NCI-H2081 (cell line): Measurements from ENCODE around the gene PPP1R1B.

Source experiments
- DNase-seq, 2 experiments: peaks; one replicate each; lab custom pipeline; 2025; lab: John Stamatoyannopoulos, UW

PPP1R1B gene

GRCh38 chr17:39615434-39615833 is 11.3 kb upstream of the PPP1R1B start:
- no peak for DNase-seq

GRCh38 chr17:39617100-39617445 is 9.7 kb upstream of the PPP1R1B start:
- DNase-seq = no peak

- DNase-seq = peak; percentile 86 to 91
These were observed 9.1 kb upstream of the PPP1R1B start for GRCh38 chr17:39617446-39618245.

- DNase-seq = peak in 1 of 2 experiments; percentile 31
These were observed 8.4 kb upstream of the PPP1R1B start for GRCh38 chr17:39618246-39618913.

DNA sequence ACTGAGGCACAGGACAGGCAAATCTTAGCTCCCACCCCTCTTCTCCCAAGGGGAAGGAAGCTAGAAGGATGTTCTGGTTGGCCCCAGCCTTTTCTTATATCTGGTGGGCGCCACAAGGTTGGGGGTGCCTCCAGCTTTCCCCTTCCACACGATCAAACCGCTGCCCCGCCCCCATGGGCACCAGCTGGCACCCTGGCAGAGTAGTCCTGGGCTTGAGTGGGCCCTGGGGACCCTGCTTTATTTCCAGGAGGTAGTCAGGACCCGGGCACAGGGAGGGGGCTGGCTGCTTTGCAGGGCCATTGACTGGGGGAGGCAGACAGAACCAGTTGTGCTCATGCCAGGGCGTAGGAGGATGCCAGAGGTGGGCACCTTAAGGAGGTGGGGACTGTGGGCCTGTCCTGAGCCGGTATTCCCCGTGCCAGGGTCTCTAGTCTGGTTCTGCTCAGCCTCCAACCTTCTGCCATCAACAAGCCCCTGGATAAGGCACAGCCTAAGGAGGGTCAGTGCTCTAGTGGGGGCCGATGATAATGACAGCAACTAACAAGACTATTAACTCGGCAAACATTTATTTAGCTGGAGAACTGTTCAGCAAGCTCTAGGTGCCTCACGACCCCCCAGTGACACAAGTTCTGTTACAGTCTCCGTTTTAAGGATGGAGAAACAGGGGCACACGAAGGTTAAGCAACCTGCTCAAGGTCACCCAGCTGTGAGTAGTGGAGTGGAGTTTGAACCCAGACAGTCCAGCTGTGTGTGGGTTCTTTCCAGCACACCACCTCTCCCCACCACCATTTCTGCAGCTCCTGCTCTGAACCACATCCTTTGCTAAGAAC is 7.6 kb upstream of the PPP1R1B start:
- DNase-seq = peak in 1 of 2 experiments; percentile 25

- DNase-seq = no peak
These were observed 7.0 kb upstream of the PPP1R1B start for GRCh38 chr17:39619786-39620101.

- peak; percentile 84 to 88 for DNase-seq
These were observed 5.0 kb upstream of the PPP1R1B start for GRCh38 chr17:39621523-39622379.

- peak in 1 of 2 experiments; percentile 41 for DNase-seq
These were observed 4.3 kb upstream of the PPP1R1B start for GRCh38 chr17:39622380-39623006.

- peak; percentile 80 to 85 for DNase-seq
These were observed 3.3 kb upstream of the PPP1R1B start for GRCh38 chr17:39623356-39623950.

DNA sequence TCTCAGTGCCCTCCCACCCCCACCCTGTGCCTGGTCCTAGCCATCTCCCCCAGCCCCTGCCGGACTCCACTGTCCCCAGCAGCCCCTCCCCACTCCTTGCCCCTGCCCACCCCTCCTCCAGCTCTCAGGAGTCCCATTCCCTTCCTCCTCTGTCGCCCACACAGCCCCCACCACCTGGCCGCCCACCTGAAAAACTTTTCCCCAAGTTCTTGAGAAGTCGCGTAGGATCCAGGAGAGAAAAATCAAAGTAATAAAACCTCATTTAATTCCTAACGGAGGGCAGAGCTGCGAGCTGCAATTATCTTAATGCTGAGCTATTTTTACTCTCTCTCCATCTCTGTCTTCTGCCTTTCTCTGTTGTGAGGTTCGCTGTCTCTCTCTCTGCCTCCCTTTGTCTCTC is 2.4 kb upstream of the PPP1R1B start:
- DNase-seq = no peak

DNA sequence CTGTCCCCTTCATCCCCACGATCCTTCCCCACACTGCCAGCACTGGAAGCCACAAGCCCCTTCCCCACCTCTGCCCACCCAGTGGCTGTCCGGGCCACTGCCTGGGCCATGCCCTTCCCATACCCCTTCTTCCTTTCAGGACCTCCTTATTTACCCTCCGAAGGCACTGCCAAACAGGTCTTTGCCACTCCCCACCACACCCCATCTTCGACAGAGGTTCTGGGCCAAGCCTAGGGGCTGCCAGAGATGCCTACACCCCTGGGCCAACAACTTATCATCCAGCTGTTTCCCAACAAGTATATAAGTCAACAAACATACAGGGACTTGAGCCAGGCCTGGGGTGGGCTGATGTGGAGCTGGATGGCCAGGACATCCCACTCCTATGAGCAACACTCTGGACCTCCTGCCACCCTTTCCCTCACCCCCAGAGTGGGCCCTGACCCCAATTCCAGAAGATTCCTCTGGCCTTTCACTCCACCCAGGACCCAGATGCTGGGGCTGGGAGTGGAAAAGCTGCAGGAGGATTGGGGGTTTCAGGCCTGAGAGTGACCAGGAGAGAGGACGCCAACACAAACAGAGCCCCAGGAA is 1.5 kb upstream of the PPP1R1B start:
- no peak for DNase-seq

DNA sequence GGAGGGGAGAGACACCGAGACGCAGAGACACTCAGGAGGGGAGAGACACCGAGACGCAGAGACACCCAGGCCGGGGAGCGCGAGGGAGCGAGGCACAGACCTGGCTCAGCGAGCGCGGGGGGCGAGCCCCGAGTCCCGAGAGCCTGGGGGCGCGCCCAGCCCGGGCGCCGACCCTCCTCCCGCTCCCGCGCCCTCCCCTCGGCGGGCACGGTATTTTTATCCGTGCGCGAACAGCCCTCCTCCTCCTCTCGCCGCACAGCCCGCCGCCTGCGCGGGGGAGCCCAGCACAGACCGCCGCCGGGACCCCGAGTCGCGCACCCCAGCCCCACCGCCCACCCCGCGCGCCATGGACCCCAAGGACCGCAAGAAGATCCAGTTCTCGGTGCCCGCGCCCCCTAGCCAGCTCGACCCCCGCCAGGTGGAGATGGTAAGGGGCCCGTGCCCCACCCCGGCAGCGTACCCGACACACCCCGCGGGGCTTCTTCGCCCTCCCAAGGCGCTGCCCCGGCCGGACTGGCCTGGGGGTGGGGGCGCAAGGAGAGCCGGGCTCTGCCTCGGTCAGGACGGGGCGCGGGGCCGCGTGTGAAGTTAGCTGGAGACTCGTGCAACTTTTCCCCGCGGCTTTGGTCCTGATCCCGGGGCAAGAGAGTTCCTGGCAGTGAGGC is 427 bp downstream of the PPP1R1B start:
- DNase-seq = no peak

- DNase-seq = peak in 1 of 2 experiments; percentile 63
These were observed 1.2 kb downstream of the PPP1R1B start for GRCh38 chr17:39627712-39628516.

DNA sequence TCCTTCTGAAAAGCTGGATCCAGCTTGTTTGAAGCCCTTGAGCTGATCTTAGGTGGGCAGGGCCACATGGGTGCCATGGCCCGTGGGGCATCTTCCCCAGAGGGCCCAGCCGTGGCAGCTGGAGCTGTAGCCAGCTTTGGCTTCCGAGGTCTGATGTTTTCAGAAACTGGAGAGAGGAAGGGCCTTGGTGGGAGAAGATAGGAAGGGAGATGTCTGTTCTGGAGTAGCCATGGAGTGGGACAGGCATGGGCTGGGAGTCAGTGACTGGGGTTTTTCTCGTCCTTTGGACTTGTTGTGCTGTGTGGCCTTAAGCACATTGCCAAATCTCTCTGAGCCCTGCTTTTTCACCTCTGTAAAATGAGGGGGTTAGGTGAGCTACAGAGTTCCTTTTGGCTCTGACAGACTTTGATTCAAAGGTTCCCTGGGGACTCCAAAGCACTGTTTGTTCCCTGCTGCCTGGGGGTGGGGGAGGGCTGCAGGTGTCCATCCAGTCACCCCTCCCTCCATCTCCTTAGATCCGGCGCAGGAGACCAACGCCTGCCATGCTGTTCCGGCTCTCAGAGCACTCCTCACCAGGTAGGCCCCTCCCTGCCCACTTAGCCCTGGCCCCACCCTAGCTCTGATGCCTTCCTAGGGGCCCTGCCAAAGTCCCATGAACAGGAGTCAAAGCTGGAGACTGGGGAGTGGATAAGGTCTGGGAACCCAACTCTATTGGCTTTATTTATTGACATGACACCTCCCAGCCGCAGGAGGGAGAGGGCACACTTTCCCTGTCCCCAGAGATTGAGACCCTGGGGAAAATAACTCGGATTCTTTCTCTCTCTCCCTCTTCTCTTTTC is 2.1 kb downstream of the PPP1R1B start:
- peak in 1 of 2 experiments; percentile 54 for DNase-seq

DNA sequence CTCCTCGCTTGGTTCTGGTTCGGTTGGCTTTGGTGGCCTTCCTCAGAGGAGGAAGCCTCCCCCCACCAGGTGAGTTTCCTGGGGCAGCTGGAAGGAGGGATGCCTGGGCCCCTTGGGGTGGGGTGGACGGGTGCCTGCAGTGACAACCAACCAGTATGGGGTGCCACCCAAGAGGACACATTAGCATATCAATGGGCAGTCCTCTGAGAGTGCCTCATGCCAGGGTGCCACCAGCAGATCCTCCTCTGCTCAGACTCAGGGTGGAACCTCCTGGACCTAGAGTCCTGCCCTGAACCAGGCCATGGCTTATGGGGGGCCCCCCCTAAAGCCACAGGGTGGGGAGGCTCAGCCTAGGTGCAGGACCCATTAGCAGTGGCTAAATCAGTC is 2.7 kb downstream of the PPP1R1B start:
- no peak for DNase-seq

GRCh38 chr17:39629898-39630297 is 3.1 kb downstream of the PPP1R1B start:
- DNase-seq = no peak

GRCh38 chr17:39631403-39631802 is 4.7 kb downstream of the PPP1R1B start:
- peak; percentile 41 to 78 for DNase-seq
